Left renal cortex interstitium (tissue), 4 donors: ENCODE results near the gene CAPZB. TPM values are rescaled to one million over a fixed set of nuclear protein-coding genes. Genes with fewer than 3 reads are reported as not detected.

Experiments used
- DNase-seq, 4 donors: peaks; one replicate each; pipeline ENCODE4 v3.0.0-alpha.2; 2013; ENCODE audit warnings: low read depth in 4 of 4, low spot score in 2 of 4, missing footprints in 1 of 4
- polyA plus RNA-seq, 4 donors: library from polyadenylated mRNA; unstranded; fragments of 120-200 nt; gene quantifications; one replicate each; pipeline ENCODE4 v1.2.1, GENCODE V29; 2013; ENCODE audit not compliant: insufficient read length in 4 of 4

The CAPZB gene
- polyA plus RNA-seq, 4 donors, result 225 to 279 (median 246) TPM

- no peak for DNase-seq
These were observed 93.1 kb downstream of the CAPZB start for GRCh38 chr1:19392221-19392620.

GRCh38 chr1:19391596-19391981, 93.8 kb downstream of the CAPZB start:
- no peak for DNase-seq

- peak; percentile 58 to 68 (median 63) for DNase-seq
These were observed 94.3 kb downstream of the CAPZB start for GRCh38 chr1:19390901-19391595.

GRCh38 chr1:19390166-19390850, 95.0 kb downstream of the CAPZB start:
- no peak for DNase-seq

- no peak for DNase-seq
These were observed 96.4 kb downstream of the CAPZB start for GRCh38 chr1:19388980-19389379.

GRCh38 chr1:19387045-19387467, 98.3 kb downstream of the CAPZB start:
- DNase-seq, result no peak

- DNase-seq, result no peak
These were observed 99.3 kb downstream of the CAPZB start for GRCh38 chr1:19385869-19386591.

- no peak for DNase-seq
These were observed 100.1 kb downstream of the CAPZB start for GRCh38 chr1:19385221-19385620.

GRCh38 chr1:19384772-19385187, 100.6 kb downstream of the CAPZB start:
- no peak for DNase-seq

GRCh38 chr1:19384113-19384512, 101.2 kb downstream of the CAPZB start:
- DNase-seq, result no peak

- DNase-seq, result no peak
These were observed 103.1 kb downstream of the CAPZB start for GRCh38 chr1:19382222-19382621.

- DNase-seq, result no peak
These were observed 104.1 kb downstream of the CAPZB start for GRCh38 chr1:19381261-19381660.

- DNase-seq, result no peak
These were observed 107.3 kb downstream of the CAPZB start for GRCh38 chr1:19377812-19378718.

- DNase-seq, result no peak
These were observed 108.6 kb downstream of the CAPZB start for GRCh38 chr1:19376428-19377372.

GRCh38 chr1:19375631-19376400, 109.5 kb downstream of the CAPZB start:
- no peak for DNase-seq

GRCh38 chr1:19374926-19375325, 110.4 kb downstream of the CAPZB start:
- DNase-seq, result no peak

- no peak for DNase-seq
These were observed 111.1 kb downstream of the CAPZB start for GRCh38 chr1:19374083-19374801.
